Adipocyte (in vitro differentiated cells): ENCODE measurements around the gene GJB3.
"Not testable (repeated sequence)": the region's sequence is repeated elsewhere in the genome, so short reads cannot be mapped to it uniquely, and the experiment has no call there.

Source experiments
- DNase-seq: peaks from one replicate; pipeline ENCODE4 v3.0.0-alpha.2; 2015; ENCODE audit warnings: low read depth
- H3K27me3 ChIP-seq: replicated peaks from 2 replicates; pipeline ENCODE4 v1.7.0; 2013; ENCODE audit warnings: mild to moderate bottlenecking, low read length, moderate library complexity; ENCODE audit not compliant: control insufficient read depth, insufficient read depth
- H3K36me3 ChIP-seq: 2 replicates; pipeline ENCODE4 v1.7.0; 2013; ENCODE audit warnings: low read length, mild to moderate bottlenecking, moderate library complexity; ENCODE audit not compliant: control insufficient read depth, insufficient read depth, severe bottlenecking
- H3K4me1 ChIP-seq: 2 replicates; pipeline ENCODE4 v1.7.0; 2013; ENCODE audit warnings: mild to moderate bottlenecking, low read length, moderate library complexity; ENCODE audit not compliant: control insufficient read depth, insufficient read depth
- H3K4me3 ChIP-seq: 2 replicates; pipeline ENCODE4 v1.7.0; 2013; ENCODE audit warnings: mild to moderate bottlenecking, low read length, moderate library complexity
- H3K9ac ChIP-seq: 2 replicates; pipeline ENCODE4 v1.7.0; 2013; ENCODE audit warnings: mild to moderate bottlenecking, low read length, moderate library complexity
- H3K9me3 ChIP-seq: 2 replicates; pipeline ENCODE4 v1.7.0; 2013; ENCODE audit warnings: mild to moderate bottlenecking, low read length, moderate library complexity; ENCODE audit not compliant: control insufficient read depth

Gene GJB3

DNA sequence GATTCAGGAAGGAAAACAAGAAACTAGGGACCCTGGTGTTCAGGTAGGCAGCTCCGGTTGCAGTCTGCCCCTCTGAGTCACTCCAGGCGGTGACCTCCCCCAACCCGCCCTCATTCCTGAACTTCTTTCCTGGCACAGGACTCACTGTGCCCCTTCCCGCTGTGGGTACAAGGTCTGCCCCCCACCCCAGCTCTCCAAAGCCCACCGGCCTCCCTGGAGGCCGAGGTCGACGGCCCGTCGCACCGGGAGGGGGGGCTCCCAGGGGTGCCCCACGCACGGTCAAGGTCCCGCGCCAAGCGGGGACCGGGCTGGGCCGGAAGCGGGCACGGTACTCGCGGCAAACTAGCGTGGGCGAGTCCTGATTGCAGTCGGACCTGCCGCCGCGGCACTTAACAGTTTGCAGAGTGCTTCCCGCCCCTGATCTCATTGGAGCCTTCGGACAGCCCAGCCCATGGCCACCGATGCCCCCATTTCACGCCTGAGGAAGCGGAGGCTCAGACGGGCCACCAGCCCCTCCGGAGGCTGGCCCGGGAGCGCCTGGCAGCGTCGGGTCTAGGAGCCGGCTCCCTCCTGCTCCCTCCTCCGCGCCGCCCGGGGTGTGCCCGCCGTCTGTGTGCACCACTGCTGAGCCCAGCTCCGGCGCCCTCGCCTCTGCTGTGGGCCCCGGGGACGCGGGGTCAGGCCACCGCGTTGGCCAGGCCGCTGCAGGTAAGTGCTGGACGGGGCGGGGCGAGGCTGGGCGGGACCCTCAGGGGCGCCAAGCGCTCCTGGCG is at the start of gene GJB3:
Gene GJB3, plus strand, starts transcription at position 144 of the 773 bp plus-strand sequence. CDS start 3,549 bp downstream, outside the sequence.
- DNase-seq: peak; percentile 37
- Histone ChIP-seq H3K9ac (no peak within 1 kb of the TSS), H3K36me3 (no peaks in the 10 kb centered on the region), H3K4me3 (peak within 1 kb of the TSS; percentile 58), H3K9me3 (no peaks in the 10 kb centered on the region), H3K27me3 (peaks cover 52% of the 10 kb centered on the region), H3K4me1 (peaks cover 6% of the 10 kb centered on the region)

DNA sequence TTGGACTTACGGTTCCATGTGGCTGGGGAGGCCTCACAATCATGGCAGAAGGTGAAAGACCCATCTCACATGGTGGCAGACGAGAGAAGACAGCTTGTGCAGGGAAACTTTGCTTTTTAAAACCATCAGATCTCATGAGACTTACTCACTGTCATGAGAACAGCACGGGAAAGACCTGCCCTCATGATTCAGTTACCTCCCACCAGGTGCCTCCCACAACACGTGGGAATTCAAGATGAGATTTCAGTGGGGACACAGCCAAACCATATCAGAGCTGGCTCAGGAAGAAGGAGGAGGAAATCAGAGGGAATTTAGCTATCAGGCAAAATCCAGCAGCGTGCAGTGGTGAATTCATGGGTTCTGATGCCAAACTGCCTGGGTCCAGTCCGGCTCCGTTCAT is 48.2 kb upstream of the GJB3 start:
- not testable (repeated sequence) for H3K9me3 ChIP-seq, DNase-seq
- H3K27me3 ChIP-seq: peaks cover 45% of the 10 kb centered on the region

DNA sequence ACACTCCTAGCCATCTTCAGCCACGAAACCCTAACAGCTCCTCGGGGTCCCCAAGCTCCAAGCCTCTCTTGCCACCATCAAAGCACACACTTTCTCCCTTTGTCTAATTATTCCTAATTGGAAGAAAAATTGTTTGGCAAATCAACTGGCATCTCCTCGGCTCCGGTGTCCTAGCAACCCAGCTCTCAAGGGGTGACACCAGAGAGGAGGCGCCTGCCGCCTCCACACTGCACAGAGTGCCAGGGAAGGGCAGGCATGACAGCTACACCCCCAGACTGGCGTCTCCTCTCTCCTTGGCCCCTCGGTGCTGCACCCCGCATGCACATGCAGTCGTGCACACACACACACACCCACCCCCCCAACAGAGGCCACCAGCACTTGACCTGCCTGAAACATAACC is 44.3 kb upstream of the GJB3 start:
- H3K4me3 ChIP-seq: no peak overlapping the region
- H3K9me3 ChIP-seq: no peaks in the 10 kb centered on the region
- H3K36me3 ChIP-seq: no peaks in the 10 kb centered on the region
- no peak for DNase-seq
- no peaks in the 10 kb centered on the region for H3K4me1 ChIP-seq
- H3K9ac ChIP-seq: no peak overlapping the region
- peaks cover 52% of the 10 kb centered on the region for H3K27me3 ChIP-seq

More for the DNA sequence above, 48.2 kb upstream of the GJB3 start:
- H3K36me3 ChIP-seq, H3K9ac ChIP-seq, H3K4me3 ChIP-seq, H3K4me1 ChIP-seq: not testable (repeated sequence)

DNA sequence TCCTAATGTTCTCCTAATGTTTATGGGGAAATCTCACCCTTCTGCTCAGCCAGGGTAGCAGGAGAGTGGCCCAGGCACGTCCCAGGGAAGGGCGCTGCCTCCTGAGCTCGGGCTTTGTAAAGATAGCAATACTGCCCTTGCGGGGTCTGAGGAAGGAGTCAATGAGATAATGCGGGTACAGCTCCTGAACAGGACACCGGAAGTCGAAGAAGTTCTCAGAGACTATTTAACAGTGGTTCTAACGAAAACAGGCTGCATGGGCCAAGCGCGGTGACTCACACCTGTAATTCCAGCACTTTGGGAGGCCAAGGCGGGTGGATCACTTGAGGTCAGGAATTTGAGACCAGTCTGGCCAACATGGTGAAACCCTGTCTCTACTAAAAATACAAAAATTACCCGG is 43.8 kb upstream of the GJB3 start:
- H3K9me3 ChIP-seq, H3K4me1 ChIP-seq, H3K36me3 ChIP-seq, H3K9ac ChIP-seq, H3K4me3 ChIP-seq, DNase-seq: not testable (repeated sequence)
- peaks cover 54% of the 10 kb centered on the region for H3K27me3 ChIP-seq

DNA sequence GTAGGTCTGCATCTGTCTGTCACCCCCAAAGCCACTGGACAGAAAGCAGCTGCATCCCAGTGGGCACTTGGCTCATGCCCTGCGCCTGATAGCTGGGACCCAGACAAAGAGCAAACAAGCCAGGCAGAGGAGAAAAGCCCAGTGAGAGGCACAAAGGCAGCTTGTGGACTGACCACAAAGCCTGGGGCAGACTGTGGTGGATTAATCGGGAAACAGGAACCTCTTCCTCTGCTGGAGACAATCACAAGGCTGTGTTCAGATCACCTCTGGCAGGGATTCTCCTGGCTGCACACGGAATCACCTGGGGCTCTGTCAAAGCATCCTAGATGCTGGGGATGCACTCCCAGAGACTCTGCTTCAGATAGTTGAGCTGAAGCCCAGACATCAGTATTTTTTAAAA is 41.4 kb upstream of the GJB3 start:
- no peaks in the 10 kb centered on the region for H3K36me3 ChIP-seq
- H3K9ac ChIP-seq: no peak overlapping the region
- DNase-seq: no peak
- no peaks in the 10 kb centered on the region for H3K9me3 ChIP-seq
- no peaks in the 10 kb centered on the region for H3K4me1 ChIP-seq
- H3K4me3 ChIP-seq: no peak overlapping the region
- peaks cover 50% of the 10 kb centered on the region for H3K27me3 ChIP-seq

DNA sequence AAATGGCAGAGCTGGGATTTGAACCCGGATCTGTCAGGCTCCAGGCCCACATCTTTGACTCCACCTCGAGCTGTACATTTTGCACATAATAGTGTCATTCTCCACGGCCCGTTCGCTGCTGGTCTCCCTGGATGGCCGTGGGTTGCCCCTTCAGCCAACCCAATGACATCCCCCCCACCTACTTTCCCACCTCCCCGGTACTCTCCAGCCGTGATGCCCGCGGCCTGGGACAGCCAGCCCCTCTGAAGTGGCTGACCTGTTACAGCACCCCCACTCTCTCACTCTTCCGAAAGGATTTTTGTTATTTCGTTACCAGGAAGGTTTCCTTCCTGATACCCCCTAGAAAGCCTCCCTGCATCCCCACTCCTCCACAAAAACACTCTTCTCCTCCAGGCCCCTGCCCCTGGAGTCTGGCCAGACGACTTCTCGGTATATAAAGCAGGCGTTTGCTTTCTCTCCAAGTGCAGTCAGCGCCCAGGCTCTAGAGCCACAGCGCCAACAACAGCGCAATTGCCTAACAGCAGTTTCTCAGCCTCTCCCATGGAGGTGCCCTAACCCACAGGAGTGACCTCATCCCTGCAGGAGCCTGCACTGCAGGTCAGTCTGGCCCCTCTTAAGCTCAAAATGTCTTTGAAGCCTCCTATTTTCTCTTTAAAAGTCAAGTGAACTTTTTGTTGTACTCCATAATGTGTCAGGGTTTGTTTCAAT is 40.7 kb upstream of the GJB3 start:
- Histone ChIP-seq H3K36me3 (no peaks in the 10 kb centered on the region), H3K27me3 (peaks cover 50% of the 10 kb centered on the region), H3K4me1 (no peaks in the 10 kb centered on the region), H3K4me3 (no peak overlapping the region), H3K9ac (no peak overlapping the region), H3K9me3 (no peaks in the 10 kb centered on the region)
- no peak for DNase-seq

GRCh38 chr1:34742667-34743270 is 38.2 kb upstream of the GJB3 start:
- Histone ChIP-seq H3K9ac (no peak overlapping the region), H3K36me3 (no peaks in the 10 kb centered on the region), H3K4me3 (no peak overlapping the region), H3K9me3 (no peaks in the 10 kb centered on the region), H3K4me1 (no peaks in the 10 kb centered on the region), H3K27me3 (peaks cover 45% of the 10 kb centered on the region)
- peak; percentile 83 for DNase-seq

- H3K9me3 ChIP-seq: no peaks in the 10 kb centered on the region
- no peak overlapping the region for H3K4me3 ChIP-seq
- H3K27me3 ChIP-seq: peaks cover 51% of the 10 kb centered on the region
- no peaks in the 10 kb centered on the region for H3K36me3 ChIP-seq
- H3K9ac ChIP-seq: no peak overlapping the region
- H3K4me1 ChIP-seq: no peaks in the 10 kb centered on the region
- DNase-seq: no peak
Observed at GRCh38 chr1:34743775-34744174, 37.2 kb upstream of the GJB3 start.

DNA sequence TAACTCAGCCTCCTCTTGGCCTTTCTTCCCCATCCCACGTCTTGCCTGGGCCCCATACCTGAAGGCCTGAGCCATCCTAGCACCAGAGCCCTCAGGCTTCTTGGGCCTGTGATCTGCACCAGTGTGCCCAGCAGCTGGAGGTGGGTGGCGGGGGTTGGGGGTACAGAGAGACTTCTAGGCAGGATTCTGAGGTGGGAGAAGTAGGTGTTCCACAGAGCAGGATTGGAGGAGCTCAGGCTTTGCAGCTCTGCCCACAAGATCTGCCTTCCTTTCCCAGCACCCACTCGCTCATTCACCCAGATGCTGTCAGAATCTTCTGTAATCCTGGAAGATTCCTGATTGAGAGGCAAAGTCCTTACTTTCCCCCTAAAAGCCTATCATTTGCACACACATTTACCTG is 36.2 kb upstream of the GJB3 start:
- Histone ChIP-seq H3K4me3 (no peak overlapping the region), H3K36me3 (no peaks in the 10 kb centered on the region), H3K4me1 (no peaks in the 10 kb centered on the region), H3K9me3 (no peaks in the 10 kb centered on the region), H3K27me3 (peaks cover 43% of the 10 kb centered on the region), H3K9ac (no peak overlapping the region)
- no peak for DNase-seq

GRCh38 chr1:34745666-34746065 is 35.3 kb upstream of the GJB3 start:
- DNase-seq: no peak
- Histone ChIP-seq H3K27me3 (peaks cover 42% of the 10 kb centered on the region), H3K36me3 (no peaks in the 10 kb centered on the region), H3K9ac (no peak overlapping the region), H3K4me3 (no peak overlapping the region), H3K4me1 (no peaks in the 10 kb centered on the region), H3K9me3 (no peaks in the 10 kb centered on the region)

- no peaks in the 10 kb centered on the region for H3K9me3 ChIP-seq
- H3K4me3 ChIP-seq: no peak overlapping the region
- H3K9ac ChIP-seq: no peak overlapping the region
- no peaks in the 10 kb centered on the region for H3K4me1 ChIP-seq
- no peaks in the 10 kb centered on the region for H3K36me3 ChIP-seq
- peaks cover 42% of the 10 kb centered on the region for H3K27me3 ChIP-seq
- DNase-seq: no peak
Observed at GRCh38 chr1:34746101-34746500, 34.9 kb upstream of the GJB3 start.
